KMS-11 (cell line): ENCODE results near the gene DELE1.

Experiments used
- H2AFZ ChIP-seq: fragments of 200-600 bp; sonication (generic); 2 replicates; pipeline ENCODE4 v1.6.1; 2016; ENCODE audit warnings: antibody characterized with exemption, mixed run types, low read depth
- H3K27ac ChIP-seq: fragments of 200-600 bp; sonication (generic); 2 replicates; pipeline ENCODE4 v1.6.1; 2016; ENCODE audit warnings: mild to moderate bottlenecking, mixed run types
- H3K27me3 ChIP-seq: fragments of 200-600 bp; sonication (generic); 2 replicates; pipeline ENCODE4 v1.6.1; 2017; ENCODE audit warnings: mild to moderate bottlenecking, low read depth, mixed run types, moderate library complexity; ENCODE audit not compliant: insufficient read depth
- H3K36me3 ChIP-seq: fragments of 200-600 bp; sonication (generic); 2 replicates; pipeline ENCODE4 v1.6.1; 2017; ENCODE audit warnings: mild to moderate bottlenecking, mixed run types; ENCODE audit not compliant: insufficient read depth
- H3K4me1 ChIP-seq: fragments of 200-600 bp; sonication (generic); 2 replicates; pipeline ENCODE4 v1.6.1; 2016; ENCODE audit warnings: mild to moderate bottlenecking, low read depth, mixed run types; ENCODE audit not compliant: poor library complexity, severe bottlenecking
- H3K4me2 ChIP-seq: fragments of 200-600 bp; sonication (generic); 2 replicates; pipeline ENCODE4 v1.7.0; 2016; ENCODE audit warnings: mild to moderate bottlenecking, mixed run types
- H3K4me3 ChIP-seq: fragments of 200-600 bp; sonication (generic); IDR thresholded peaks from 2 replicates; pipeline ENCODE4 v1.6.1; 2017; ENCODE audit warnings: low read depth, low read length, mixed read lengths; ENCODE audit not compliant: insufficient read depth
- H3K79me2 ChIP-seq: fragments of 200-600 bp; sonication (generic); 2 replicates; pipeline ENCODE4 v1.6.1; 2016; ENCODE audit warnings: low read depth, mixed run types; ENCODE audit not compliant: insufficient read depth
- H3K9ac ChIP-seq: fragments of 200-600 bp; sonication (generic); 2 replicates; pipeline ENCODE4 v1.6.1; 2016; ENCODE audit warnings: mild to moderate bottlenecking, mixed run types
- H4K20me1 ChIP-seq: fragments of 200-600 bp; sonication (generic); 2 replicates; pipeline ENCODE4 v1.6.1; 2016; ENCODE audit warnings: mild to moderate bottlenecking, mixed run types; ENCODE audit not compliant: insufficient read depth
- TF ChIP-seq, protein P1 (sequence below): fragments of 200-600 bp; sonication (generic); conservative IDR thresholded peaks from 2 replicates; pipeline ENCODE4 v1.6.1; 2017; ENCODE audit warnings: low read depth, mild to moderate bottlenecking, antibody characterized with exemption, low read length, moderate library complexity, mixed read lengths

Gene DELE1

DNA sequence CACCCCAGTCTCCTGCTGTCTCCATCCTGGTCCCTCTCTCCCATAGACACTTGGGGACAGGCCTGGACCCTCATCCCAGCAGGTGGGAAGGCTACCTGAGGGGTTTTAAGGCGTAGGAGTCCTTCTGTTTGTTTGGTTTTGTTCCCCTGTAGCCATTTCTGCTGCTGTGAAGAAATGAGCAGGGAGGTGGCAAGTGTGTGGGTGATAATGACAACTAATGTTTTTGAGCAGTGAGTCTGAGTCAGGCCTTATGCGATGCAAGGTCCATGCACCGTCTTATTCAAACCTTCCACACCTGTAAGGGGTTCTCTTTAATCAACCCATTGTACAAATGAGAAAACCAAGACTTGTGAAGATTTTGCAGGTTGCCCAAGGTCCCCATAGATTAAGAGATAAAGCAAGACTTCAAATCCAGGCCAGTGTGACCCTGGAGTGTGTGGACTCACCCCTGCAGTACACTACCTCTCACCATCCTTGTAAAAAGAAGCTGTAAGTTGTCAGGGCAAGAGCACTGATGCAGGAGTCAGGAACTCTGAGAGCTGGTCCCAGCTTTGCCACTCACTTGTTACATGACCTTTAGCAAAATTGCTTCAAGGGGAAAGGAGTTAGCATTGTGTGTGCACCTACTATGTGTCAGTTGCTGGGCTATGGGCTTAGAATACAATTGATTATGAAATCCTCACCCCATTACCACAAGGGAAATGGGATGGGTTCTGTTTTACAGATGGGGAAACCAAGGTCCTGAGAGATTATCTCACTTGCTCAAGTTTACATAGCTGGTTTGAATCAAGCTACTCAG, 26.7 kb downstream of the DELE1 start:
- H2AFZ ChIP-seq, result no peak overlapping the region
- H3K79me2 ChIP-seq, result no peaks in the 10 kb centered on the region
- no peak overlapping the region for H3K4me2 ChIP-seq
- H3K27ac ChIP-seq, result no peak overlapping the region
- H3K9ac ChIP-seq, result no peak overlapping the region
- no peaks in the 10 kb centered on the region for H3K4me1 ChIP-seq
- TF ChIP-seq, protein P1, sequence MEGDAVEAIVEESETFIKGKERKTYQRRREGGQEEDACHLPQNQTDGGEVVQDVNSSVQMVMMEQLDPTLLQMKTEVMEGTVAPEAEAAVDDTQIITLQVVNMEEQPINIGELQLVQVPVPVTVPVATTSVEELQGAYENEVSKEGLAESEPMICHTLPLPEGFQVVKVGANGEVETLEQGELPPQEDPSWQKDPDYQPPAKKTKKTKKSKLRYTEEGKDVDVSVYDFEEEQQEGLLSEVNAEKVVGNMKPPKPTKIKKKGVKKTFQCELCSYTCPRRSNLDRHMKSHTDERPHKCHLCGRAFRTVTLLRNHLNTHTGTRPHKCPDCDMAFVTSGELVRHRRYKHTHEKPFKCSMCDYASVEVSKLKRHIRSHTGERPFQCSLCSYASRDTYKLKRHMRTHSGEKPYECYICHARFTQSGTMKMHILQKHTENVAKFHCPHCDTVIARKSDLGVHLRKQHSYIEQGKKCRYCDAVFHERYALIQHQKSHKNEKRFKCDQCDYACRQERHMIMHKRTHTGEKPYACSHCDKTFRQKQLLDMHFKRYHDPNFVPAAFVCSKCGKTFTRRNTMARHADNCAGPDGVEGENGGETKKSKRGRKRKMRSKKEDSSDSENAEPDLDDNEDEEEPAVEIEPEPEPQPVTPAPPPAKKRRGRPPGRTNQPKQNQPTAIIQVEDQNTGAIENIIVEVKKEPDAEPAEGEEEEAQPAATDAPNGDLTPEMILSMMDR, result no peak
- H4K20me1 ChIP-seq, result no peaks in the 10 kb centered on the region
- no peak overlapping the region for H3K4me3 ChIP-seq
- H3K36me3 ChIP-seq, result no peaks in the 10 kb centered on the region
- H3K27me3 ChIP-seq, result no peaks in the 10 kb centered on the region

DNA sequence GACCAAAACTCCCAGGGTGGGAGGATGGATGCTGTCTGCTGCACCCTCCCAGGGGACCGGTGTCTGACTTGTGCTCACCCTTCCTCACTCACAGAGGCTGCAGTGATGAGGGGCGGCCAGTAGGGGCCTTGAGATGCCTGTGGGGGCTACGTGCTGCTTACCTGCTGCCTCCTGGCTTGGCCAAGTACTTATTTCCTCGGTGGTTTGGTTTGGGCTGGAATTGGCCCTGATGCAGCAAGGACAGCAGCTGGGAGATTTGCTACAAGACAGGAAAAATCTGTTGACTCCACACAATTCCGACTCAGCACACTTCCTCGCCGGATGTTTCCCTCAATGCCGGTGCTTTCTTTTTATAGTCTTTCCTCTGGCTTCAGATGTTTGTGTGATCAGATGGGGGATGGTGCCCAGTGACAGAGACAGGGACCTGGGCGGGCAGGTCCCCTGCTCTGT, 27.7 kb downstream of the DELE1 start:
- Histone ChIP-seq H3K9ac (no peak overlapping the region), H3K27me3 (no peaks in the 10 kb centered on the region), H3K4me3 (no peak overlapping the region)

DNA sequence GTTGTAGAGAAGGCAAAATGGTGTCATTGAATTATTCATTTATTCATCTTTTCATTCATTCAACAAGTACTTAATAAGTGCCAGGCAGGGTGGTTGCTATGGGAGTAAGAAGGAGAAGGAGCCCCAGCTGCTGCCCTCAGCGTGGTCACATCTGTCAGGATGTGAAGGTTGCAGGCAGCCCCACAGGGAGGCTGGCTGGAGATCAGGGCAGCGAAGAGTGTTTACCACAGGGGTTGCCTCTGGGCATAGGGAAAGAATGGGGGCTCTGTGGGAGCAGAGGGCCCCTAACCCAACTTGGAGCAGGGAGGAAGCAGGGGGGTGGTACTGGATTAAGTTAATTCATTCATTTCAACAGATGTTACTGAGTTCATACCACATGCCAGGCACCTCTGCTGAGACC, 28.3 kb downstream of the DELE1 start:
- H3K4me3 ChIP-seq, result no peak overlapping the region
- no peaks in the 10 kb centered on the region for H3K36me3 ChIP-seq
- H3K4me1 ChIP-seq, result no peaks in the 10 kb centered on the region
- no peaks in the 10 kb centered on the region for H3K79me2 ChIP-seq
- H3K27ac ChIP-seq, result no peak overlapping the region
- H3K4me2 ChIP-seq, result no peak overlapping the region
- no peak overlapping the region for H3K9ac ChIP-seq
- no peaks in the 10 kb centered on the region for H4K20me1 ChIP-seq
- H2AFZ ChIP-seq, result no peak overlapping the region
- TF ChIP-seq, protein P1, result no peak
- no peaks in the 10 kb centered on the region for H3K27me3 ChIP-seq

More for the DNA sequence above, 27.7 kb downstream of the DELE1 start:
- no peak overlapping the region for H3K4me2 ChIP-seq
- no peaks in the 10 kb centered on the region for H3K4me1 ChIP-seq
- TF ChIP-seq, protein P1, result peak; percentile 54
- H3K27ac ChIP-seq, result no peak overlapping the region
- no peaks in the 10 kb centered on the region for H3K79me2 ChIP-seq
- H4K20me1 ChIP-seq, result no peaks in the 10 kb centered on the region
- no peak overlapping the region for H2AFZ ChIP-seq
- no peaks in the 10 kb centered on the region for H3K36me3 ChIP-seq

DNA sequence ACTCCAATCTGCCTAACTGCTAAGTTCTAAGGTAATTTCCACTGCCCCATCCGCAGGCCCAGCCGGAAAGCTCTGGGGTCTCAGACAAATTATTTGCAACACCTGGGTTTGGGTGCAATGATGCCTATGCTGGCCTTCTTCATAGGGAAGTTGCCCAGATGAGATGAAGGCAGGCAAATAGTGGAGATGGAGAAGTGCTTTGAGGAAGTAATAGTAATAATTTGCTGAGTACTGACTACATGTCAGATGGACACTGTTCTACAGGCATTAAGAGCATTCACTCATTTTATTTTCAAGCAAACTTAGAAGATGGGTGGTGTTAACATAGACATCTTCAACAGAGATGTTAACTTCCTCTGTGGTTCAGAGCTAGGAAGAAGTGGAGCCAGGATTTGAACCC, 30.5 kb downstream of the DELE1 start:
- Histone ChIP-seq H3K4me3 (no peak overlapping the region), H3K36me3 (no peaks in the 10 kb centered on the region), H4K20me1 (no peaks in the 10 kb centered on the region), H2AFZ (no peak overlapping the region), H3K4me1 (no peaks in the 10 kb centered on the region), H3K4me2 (no peak overlapping the region), H3K9ac (no peak overlapping the region), H3K79me2 (no peaks in the 10 kb centered on the region), H3K27ac (no peak overlapping the region), H3K27me3 (no peaks in the 10 kb centered on the region)
- TF ChIP-seq, protein P1, result no peak
